Measurements from ENCODE around the gene APOH. TPM values are rescaled to one million over a fixed set of nuclear protein-coding genes. Genes with fewer than 3 reads are reported as not detected.

Gene APOH
- total RNA-seq, 1 donor, result not detected

DNA sequence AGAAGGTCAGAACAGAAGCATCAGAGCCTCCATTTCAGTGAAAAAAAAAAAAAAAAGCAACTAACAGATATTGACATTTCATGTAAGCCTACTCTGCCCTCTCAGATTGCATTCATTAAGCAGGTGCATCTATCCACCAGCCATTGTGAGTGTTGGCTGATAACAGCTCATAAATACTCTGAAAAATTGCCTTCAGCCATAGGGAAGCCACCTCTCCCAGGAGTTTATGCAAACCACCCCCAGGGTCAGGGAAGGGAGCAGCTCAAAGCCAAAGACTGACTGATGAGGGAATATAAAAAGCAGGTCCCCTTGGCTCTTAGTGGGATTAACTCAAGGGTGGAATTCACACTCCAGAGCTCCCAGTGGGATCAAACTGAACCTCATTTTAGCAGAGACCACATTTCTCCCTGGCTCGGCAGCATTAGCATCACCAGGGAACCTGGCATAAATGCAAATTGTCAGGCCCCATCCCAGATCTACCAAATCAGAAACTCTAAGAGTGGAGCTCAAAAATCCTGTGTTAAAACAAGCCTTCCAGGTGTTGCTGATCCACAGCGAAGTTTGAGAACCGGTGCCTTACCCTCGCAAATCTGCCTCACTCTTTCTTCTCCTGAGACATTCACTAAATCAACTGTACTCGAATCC lies 14.2 kb downstream of the APOH start:
- no peak overlapping the region for H3K4me3 ChIP-seq (ENCODE audit: low read depth, low read length)
- TF ChIP-seq, protein P1, sequence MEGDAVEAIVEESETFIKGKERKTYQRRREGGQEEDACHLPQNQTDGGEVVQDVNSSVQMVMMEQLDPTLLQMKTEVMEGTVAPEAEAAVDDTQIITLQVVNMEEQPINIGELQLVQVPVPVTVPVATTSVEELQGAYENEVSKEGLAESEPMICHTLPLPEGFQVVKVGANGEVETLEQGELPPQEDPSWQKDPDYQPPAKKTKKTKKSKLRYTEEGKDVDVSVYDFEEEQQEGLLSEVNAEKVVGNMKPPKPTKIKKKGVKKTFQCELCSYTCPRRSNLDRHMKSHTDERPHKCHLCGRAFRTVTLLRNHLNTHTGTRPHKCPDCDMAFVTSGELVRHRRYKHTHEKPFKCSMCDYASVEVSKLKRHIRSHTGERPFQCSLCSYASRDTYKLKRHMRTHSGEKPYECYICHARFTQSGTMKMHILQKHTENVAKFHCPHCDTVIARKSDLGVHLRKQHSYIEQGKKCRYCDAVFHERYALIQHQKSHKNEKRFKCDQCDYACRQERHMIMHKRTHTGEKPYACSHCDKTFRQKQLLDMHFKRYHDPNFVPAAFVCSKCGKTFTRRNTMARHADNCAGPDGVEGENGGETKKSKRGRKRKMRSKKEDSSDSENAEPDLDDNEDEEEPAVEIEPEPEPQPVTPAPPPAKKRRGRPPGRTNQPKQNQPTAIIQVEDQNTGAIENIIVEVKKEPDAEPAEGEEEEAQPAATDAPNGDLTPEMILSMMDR (IDR thresholded peaks at IDR 0.05; ENCODE audit: insufficient read depth, low read length), result no peak
- no peak for DNase-seq (ENCODE audit: low read depth)

DNA sequence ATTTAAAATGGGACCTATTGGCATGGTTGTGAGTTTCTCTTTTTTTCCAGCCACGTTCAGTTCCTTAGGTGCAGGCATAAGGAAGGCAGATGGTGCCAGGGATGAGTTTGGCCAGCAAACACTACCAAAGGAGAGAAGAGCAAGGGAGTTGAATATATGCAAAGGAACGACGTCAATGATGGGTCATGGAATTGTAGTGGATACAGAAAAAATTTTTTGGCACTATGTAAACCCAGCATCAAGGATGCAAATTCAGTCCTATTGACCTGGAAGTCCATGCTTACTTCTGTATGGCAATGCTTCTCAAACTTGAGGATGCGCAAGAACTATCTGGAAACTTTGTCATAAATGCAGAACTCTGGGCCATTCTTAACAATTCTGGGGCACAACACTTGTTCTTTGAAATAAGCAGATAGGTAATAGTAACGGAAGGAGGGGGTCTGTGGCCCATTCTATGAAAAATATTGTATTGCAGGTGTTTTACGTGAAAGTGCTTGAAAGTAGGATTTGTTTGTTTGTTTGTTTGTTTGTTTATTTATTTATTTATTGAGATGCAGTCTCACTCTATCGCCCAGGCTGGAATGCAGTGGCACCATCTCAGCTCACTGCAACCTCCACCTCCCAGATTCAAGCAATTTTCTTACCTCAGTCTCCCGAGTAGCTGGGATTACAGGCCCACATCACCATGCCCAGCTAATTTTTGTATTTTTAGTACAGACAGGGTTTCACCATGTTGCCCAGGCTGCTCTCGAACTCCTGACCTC lies 18.0 kb downstream of the APOH start:
- no peak overlapping the region for H3K4me3 ChIP-seq (ENCODE audit: low read depth, low read length)
- DNase-seq (ENCODE audit: low read depth), result no peak
- TF ChIP-seq, protein P1 (IDR thresholded peaks at IDR 0.05; ENCODE audit: insufficient read depth, low read length), result no peak

DNA sequence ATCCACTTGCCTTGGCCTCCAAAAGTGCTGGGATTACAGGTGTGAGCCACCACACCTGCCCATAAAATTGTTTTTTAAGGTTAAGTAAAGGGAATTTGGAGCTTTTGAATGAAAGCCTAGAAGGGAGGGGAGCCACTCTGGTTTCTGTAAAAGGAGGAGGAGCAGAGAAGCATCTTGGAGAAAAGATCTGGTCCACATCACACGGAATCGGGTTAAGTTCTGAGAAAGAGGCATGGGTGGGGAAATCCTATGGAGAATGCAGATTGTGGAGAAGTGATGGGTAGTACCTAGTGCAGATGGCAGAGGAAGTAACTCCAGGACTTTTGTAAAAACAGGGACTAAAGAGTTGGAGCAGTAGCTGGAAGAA lies 19.0 kb downstream of the APOH start:
- no peak for DNase-seq (ENCODE audit: low read depth)

DNA sequence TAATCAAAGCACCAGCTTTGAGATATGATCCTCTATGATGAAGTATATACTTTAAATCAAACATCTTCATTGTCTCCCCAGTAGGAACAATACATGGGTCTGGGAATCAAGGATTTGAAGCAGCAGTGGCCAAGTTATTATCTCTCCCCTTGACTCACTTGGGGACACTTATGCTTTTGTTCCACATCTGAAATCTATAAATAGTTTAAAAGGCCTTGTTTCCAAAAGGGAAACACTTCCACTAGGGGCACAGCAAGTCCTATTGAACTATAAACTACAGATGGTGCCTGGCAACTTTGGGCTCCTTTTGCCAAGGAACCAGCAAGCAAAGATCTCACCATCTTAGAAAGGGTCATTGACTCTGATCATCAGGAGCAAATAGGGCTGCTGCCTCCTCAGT lies 21.3 kb downstream of the APOH start:
- TF ChIP-seq, protein P1 (IDR thresholded peaks at IDR 0.05; ENCODE audit: insufficient read depth, low read length), result no peak
- DNase-seq (ENCODE audit: low read depth), result no peak
- no peak overlapping the region for H3K4me3 ChIP-seq (ENCODE audit: low read depth, low read length)

More for the DNA sequence above, 19.0 kb downstream of the APOH start:
- TF ChIP-seq, protein P1 (IDR thresholded peaks at IDR 0.05; ENCODE audit: insufficient read depth, low read length), result no peak
- no peak overlapping the region for H3K4me3 ChIP-seq (ENCODE audit: low read depth, low read length)

DNA sequence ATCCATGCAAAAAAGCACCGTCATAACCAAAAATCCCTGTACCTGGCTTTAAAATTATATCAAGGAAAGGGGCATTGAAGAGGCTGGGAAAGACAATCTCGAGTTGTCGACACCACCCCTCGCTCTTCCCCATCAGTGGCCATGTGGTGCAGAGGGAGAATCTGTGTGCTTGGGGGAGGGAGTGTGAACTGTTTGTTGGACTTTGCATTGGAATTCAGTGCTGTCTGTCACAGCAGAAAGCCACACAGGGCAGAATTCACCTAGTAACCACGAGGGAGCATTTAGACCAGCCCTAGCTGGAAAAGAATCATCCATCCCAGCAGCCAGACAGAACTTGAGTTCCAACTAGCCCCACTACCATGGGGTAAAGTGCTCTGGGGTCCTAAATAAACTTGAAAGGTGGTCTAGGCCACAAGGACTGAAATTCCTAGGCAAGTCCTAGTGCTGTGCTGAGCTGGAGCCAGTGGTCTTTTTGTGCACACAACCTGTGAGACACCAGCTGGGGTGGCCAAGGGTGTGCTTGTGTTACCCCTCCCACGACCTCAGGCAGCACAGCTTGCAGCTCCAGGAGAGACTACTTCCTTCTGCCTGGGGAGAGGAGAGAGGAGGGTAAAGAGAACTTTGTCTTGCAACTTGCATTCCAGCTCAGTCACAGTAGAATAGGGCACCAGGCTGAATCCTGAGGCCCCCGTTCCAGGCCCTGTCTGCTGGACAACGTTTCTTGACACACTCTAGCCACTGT lies 25.8 kb downstream of the APOH start:
- H3K4me3 ChIP-seq (ENCODE audit: low read depth, low read length), result no peak overlapping the region
- DNase-seq (ENCODE audit: low read depth), result no peak
- TF ChIP-seq, protein P1 (IDR thresholded peaks at IDR 0.05; ENCODE audit: insufficient read depth, low read length), result no peak

DNA sequence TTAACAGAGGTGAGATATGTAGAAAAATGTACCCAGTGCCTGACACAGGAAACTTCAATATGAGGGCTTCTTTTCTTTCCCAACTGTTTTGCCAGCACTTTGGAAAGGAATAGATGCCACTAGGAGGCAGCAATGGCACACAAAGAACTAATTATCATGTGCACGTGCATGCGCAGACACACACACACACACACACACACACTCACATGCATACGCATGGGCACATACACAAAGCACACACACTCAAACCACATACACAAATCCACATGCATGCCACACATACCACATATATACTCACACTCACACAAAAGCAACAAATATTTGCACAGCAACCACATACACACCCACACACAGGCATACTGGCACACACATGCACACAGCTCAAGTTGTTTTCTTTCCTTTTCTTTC lies 28.5 kb downstream of the APOH start:
- no peak overlapping the region for H3K4me3 ChIP-seq (ENCODE audit: low read depth, low read length)
- DNase-seq (ENCODE audit: low read depth), result peak; percentile 82
- TF ChIP-seq, protein P1 (IDR thresholded peaks at IDR 0.05; ENCODE audit: insufficient read depth, low read length), result peak; percentile 73
